HEK293 (cell line): Measurements from ENCODE around the gene POLR3GL.
"Not testable (repeated sequence)": the region's sequence is repeated elsewhere in the genome, so short reads cannot be mapped to it uniquely, and the experiment has no call there.

Experiments
- CTCF ChIA-PET: fragments of 350-600 bp; formaldehyde crosslinking; extraction: SDS; loops from one replicate; lab custom pipeline; 2021; ENCODE audit warnings: antibody characterized with exemption; lab: Yijun Ruan, JAX
- POLR2A ChIA-PET: fragments of 300-600 bp; formaldehyde crosslinking; extraction: SDS; loops from one replicate; lab custom pipeline; 2020; ENCODE audit warnings: antibody characterized with exemption, inconsistent platforms; lab: Yijun Ruan, JAX
- H3K27ac ChIP-seq: fragments of 200-500 bp; sonication (Bioruptor generic); 2 replicates; pipeline ENCODE4 v1.5.1; 2014; ENCODE audit warnings: low read depth, low read length, control low read depth, inconsistent platforms; ENCODE audit errors: extremely low read depth
- H3K36me3 ChIP-seq, 2 experiments: fragments of 200-500 bp in 1 of 2; sonication (Bioruptor generic) in 1 of 2; 1 replicate in 1 of 2; 2 replicates in 1 of 2; pipeline ENCODE4 v1.5.1; 2014 to 2017; ENCODE audit warnings: inconsistent platforms in 2 of 2, low read length in 2 of 2; ENCODE audit not compliant: control insufficient read depth in 2 of 2, insufficient read depth in 1 of 2
- H3K4me1 ChIP-seq: fragments of 200-500 bp; sonication (Bioruptor generic); 2 replicates; pipeline ENCODE4 v1.5.1; 2014; ENCODE audit warnings: mild to moderate bottlenecking, low read length, inconsistent platforms; ENCODE audit not compliant: control insufficient read depth, insufficient read depth
- H3K4me3 ChIP-seq: 2 replicates; pipeline ENCODE4 v1.5.1; 2011; ENCODE audit warnings: low read depth, mild to moderate bottlenecking, control low read depth, low read length, moderate library complexity
- H3K9me3 ChIP-seq: fragments of 200-500 bp; sonication (Bioruptor generic); 2 replicates; pipeline ENCODE4 v1.5.1; 2014; ENCODE audit warnings: low read depth, low read length, inconsistent platforms; ENCODE audit not compliant: control insufficient read depth, insufficient read depth
- BCL11A ChIP-seq: fragments of 450-650 bp; formaldehyde crosslinking; IDR thresholded peaks from 2 replicates; pipeline ENCODE4 v1.5.1; 2016; ENCODE audit warnings: low read depth, missing biosample characterization, missing genetic modification characterization
- EGR2 ChIP-seq: fragments of 450-650 bp; formaldehyde crosslinking; IDR thresholded peaks from 2 replicates; pipeline ENCODE4 v1.5.1; 2016; ENCODE audit warnings: low read depth, missing biosample characterization, missing genetic modification characterization
- YY2 ChIP-seq: fragments of 450-650 bp; formaldehyde crosslinking; IDR thresholded peaks from 2 replicates; pipeline ENCODE4 v1.5.1; 2016; ENCODE audit warnings: missing biosample characterization, missing genetic modification characterization
- ZBTB17 ChIP-seq: fragments of 450-650 bp; formaldehyde crosslinking; IDR thresholded peaks from 2 replicates; pipeline ENCODE4 v1.5.1; 2016; ENCODE audit warnings: missing biosample characterization, missing genetic modification characterization
- ZBTB20 ChIP-seq: fragments of 450-650 bp; formaldehyde crosslinking; IDR thresholded peaks from 2 replicates; pipeline ENCODE4 v1.5.1; 2016; ENCODE audit warnings: missing biosample characterization, missing genetic modification characterization
- ZBTB21 ChIP-seq: fragments of 450-650 bp; formaldehyde crosslinking; IDR thresholded peaks from 2 replicates; pipeline ENCODE4 v1.5.1; 2017; ENCODE audit warnings: missing biosample characterization, missing genetic modification characterization
- ZBTB48 ChIP-seq: fragments of 450-650 bp; formaldehyde crosslinking; IDR thresholded peaks from 2 replicates; pipeline ENCODE4 v1.5.1; 2016; ENCODE audit warnings: missing biosample characterization, missing genetic modification characterization
- ZFHX2 ChIP-seq: fragments of 450-650 bp; formaldehyde crosslinking; conservative IDR thresholded peaks from 2 replicates; pipeline ENCODE4 v1.5.1; 2016; ENCODE audit warnings: missing biosample characterization, missing genetic modification characterization
- ZNF114 ChIP-seq: fragments of 450-650 bp; formaldehyde crosslinking; IDR thresholded peaks from 2 replicates; pipeline ENCODE4 v1.5.0; 2017; ENCODE audit warnings: missing biosample characterization, missing genetic modification characterization
- ZNF146 ChIP-seq: fragments of 450-650 bp; formaldehyde crosslinking; IDR thresholded peaks from 2 replicates; pipeline ENCODE4 v1.5.1; 2016; ENCODE audit warnings: missing biosample characterization, missing genetic modification characterization
- ZNF184 ChIP-seq: fragments of 450-650 bp; IDR thresholded peaks from 2 replicates; pipeline ENCODE4 v1.5.1; 2018; ENCODE audit warnings: missing biosample characterization, mild to moderate bottlenecking, missing genetic modification characterization
- ZNF37A ChIP-seq: fragments of 450-650 bp; IDR thresholded peaks from 2 replicates; pipeline ENCODE4 v1.5.1; 2018; ENCODE audit warnings: missing biosample characterization, missing genetic modification characterization
- ZNF433 ChIP-seq: fragments of 450-650 bp; formaldehyde crosslinking; IDR thresholded peaks from 2 replicates; pipeline ENCODE4 v1.5.1; 2016; ENCODE audit warnings: missing biosample characterization, missing genetic modification characterization, low read depth
- ZNF600 ChIP-seq: fragments of 450-650 bp; formaldehyde crosslinking; IDR thresholded peaks from 2 replicates; pipeline ENCODE4 v1.5.1; 2016; ENCODE audit warnings: missing biosample characterization, missing genetic modification characterization
- ZNF777 ChIP-seq: fragments of 450-650 bp; formaldehyde crosslinking; IDR thresholded peaks from 2 replicates; pipeline ENCODE4 v1.5.1; 2017; ENCODE audit warnings: missing biosample characterization, missing genetic modification characterization, borderline replicate concordance
- TF ChIP-seq, protein P1 (sequence below): fragments of 450-650 bp; formaldehyde crosslinking; IDR thresholded peaks from 2 replicates; pipeline ENCODE4 v1.5.1; 2017; ENCODE audit warnings: missing biosample characterization, missing genetic modification characterization
- TF ChIP-seq, protein P2 (sequence below): fragments of 450-650 bp; formaldehyde crosslinking; IDR thresholded peaks from 2 replicates; pipeline ENCODE4 v1.5.1; 2016; ENCODE audit warnings: missing biosample characterization, missing genetic modification characterization
- TF ChIP-seq, protein P3 (sequence below): fragments of 450-650 bp; formaldehyde crosslinking; IDR thresholded peaks from 2 replicates; pipeline ENCODE4 v1.5.1; 2016; ENCODE audit warnings: missing biosample characterization, missing genetic modification characterization
- TF ChIP-seq, protein P4 (sequence below): fragments of 450-650 bp; formaldehyde crosslinking; IDR thresholded peaks from 2 replicates; pipeline ENCODE4 v1.5.1; 2016; ENCODE audit warnings: missing biosample characterization, missing genetic modification characterization

Gene POLR3GL

DNA sequence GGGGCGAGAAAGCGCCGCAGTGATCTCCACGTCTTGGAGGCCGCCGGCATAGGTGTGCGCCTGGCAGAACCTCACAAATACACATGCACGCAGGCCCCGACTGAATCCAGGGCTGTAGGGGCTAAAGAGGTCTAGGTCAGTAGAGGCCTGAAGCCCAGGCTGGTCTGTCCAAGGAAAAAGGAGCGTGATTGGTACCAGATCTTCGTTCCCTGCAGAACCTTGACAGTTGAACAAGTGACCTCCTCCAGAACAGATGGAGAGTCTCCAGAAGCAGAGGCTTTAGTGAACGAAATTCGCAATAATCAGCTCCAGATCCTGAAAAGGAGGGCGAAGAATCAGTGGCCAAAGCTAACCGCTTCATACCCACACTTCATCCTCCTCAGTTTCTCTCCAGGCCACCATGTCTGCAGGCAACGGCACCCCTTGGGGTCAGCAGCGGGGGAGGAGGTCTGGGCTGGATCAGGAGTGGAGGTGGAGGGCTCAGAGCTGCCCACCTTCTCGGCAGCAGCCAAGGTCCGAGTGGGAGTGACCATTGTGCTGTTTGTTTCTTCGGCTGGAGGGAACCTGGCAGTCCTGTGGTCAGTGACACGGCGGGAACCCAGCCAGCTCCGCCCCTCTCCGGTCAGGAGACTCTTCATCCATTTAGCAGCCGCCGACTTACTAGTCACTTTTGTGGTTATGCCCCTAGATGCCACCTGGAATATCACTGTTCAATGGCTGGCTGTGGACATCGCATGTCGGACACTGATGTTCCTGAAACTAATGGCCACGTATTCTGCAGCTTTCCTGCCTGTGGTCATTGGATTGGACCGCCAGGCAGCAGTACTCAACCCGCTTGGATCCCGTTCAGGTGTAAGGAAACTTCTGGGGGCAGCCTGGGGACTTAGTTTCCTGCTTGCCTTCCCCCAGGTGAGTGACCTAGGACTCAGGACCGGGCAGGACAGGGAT lies 45.2 kb upstream of the POLR3GL start (continued):
- TF ChIP-seq EGR2 (tag by site-specific recombination) (peak; percentile 49; the same call in 1 of the 2 replicates), ZNF433 (tag by site-specific recombination) (no peak), ZBTB21 (tag by site-specific recombination) (no peak), BCL11A (tag by site-specific recombination) (0 out of 2 replicates have a peak, but pooled peaks have one; percentile 15), ZFHX2 (tag by site-specific recombination) (peak; percentile 41), ZNF114 (tag by site-specific recombination) (no peak), ZBTB20 (tag by site-specific recombination) (no peak), ZNF777 (tag by site-specific recombination) (no peak), YY2 (tag by site-specific recombination) (no peak), ZNF37A (tag by site-specific recombination) (no peak), ZBTB17 (tag by site-specific recombination) (0 out of 2 replicates have a peak, but pooled peaks have one; percentile 14), ZBTB48 (tag by site-specific recombination) (peak; percentile 0; the same call in 1 of the 2 replicates), ZNF600 (tag by site-specific recombination) (peak; percentile 88), ZNF184 (tag by site-specific recombination) (no peak)
- TF ChIP-seq, protein P1, sequence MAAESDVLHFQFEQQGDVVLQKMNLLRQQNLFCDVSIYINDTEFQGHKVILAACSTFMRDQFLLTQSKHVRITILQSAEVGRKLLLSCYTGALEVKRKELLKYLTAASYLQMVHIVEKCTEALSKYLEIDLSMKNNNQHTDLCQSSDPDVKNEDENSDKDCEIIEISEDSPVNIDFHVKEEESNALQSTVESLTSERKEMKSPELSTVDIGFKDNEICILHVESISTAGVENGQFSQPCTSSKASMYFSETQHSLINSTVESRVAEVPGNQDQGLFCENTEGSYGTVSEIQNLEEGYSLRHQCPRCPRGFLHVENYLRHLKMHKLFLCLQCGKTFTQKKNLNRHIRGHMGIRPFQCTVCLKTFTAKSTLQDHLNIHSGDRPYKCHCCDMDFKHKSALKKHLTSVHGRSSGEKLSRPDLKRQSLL: peak; percentile 32; the same call in 1 of the 2 replicates
- TF ChIP-seq, protein P2, sequence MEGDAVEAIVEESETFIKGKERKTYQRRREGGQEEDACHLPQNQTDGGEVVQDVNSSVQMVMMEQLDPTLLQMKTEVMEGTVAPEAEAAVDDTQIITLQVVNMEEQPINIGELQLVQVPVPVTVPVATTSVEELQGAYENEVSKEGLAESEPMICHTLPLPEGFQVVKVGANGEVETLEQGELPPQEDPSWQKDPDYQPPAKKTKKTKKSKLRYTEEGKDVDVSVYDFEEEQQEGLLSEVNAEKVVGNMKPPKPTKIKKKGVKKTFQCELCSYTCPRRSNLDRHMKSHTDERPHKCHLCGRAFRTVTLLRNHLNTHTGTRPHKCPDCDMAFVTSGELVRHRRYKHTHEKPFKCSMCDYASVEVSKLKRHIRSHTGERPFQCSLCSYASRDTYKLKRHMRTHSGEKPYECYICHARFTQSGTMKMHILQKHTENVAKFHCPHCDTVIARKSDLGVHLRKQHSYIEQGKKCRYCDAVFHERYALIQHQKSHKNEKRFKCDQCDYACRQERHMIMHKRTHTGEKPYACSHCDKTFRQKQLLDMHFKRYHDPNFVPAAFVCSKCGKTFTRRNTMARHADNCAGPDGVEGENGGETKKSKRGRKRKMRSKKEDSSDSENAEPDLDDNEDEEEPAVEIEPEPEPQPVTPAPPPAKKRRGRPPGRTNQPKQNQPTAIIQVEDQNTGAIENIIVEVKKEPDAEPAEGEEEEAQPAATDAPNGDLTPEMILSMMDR (tag by site-specific recombination): peak; percentile 7; the same call in 1 of the 2 replicates
- TF ChIP-seq, protein P3, sequence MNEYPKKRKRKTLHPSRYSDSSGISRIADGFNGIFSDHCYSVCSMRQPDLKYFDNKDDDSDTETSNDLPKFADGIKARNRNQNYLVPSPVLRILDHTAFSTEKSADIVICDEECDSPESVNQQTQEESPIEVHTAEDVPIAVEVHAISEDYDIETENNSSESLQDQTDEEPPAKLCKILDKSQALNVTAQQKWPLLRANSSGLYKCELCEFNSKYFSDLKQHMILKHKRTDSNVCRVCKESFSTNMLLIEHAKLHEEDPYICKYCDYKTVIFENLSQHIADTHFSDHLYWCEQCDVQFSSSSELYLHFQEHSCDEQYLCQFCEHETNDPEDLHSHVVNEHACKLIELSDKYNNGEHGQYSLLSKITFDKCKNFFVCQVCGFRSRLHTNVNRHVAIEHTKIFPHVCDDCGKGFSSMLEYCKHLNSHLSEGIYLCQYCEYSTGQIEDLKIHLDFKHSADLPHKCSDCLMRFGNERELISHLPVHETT (tag by site-specific recombination): no peak

DNA sequence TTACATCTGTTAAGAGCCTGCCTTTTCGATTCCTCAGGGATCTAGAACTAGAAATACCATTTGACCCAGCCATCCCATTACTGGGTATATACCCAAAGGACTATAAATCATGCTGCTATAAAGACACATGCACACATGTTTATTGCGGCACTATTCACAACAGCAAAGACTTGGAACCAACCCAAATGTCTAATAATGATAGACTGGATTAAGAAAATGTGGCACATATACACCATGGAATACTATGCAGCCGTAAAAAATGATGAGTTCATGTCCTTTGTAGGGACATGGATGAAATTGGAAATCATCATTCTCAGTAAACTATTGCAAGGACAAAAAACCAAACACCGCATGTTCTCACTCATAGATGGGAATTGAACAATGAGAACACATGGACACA lies 44.2 kb upstream of the POLR3GL start:
- POLR2A ChIA-PET: not testable (repeated sequence)
- TF ChIP-seq, protein P4, sequence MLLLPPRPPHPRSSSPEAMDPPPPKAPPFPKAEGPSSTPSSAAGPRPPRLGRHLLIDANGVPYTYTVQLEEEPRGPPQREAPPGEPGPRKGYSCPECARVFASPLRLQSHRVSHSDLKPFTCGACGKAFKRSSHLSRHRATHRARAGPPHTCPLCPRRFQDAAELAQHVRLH (tag by site-specific recombination): peak; percentile 80; the same call in 1 of the 2 replicates
- peak; percentile 100 for TF ChIP-seq ZNF146 (tag by site-specific recombination)
- TF ChIP-seq, all 188 proteins: peak for 2; not testable (repeated sequence) for 186
- H3K27ac ChIP-seq, H3K9me3 ChIP-seq, CTCF ChIA-PET, H3K4me3 ChIP-seq, H3K4me1 ChIP-seq: not testable (repeated sequence)
- H3K36me3 ChIP-seq: peaks cover 5 to 45% of the 10 kb centered on the region in 2 experiments; a peak in 2 of 3 replicates
